ENCODE measurements around the gene DHRS7C.

Gene DHRS7C

DNA sequence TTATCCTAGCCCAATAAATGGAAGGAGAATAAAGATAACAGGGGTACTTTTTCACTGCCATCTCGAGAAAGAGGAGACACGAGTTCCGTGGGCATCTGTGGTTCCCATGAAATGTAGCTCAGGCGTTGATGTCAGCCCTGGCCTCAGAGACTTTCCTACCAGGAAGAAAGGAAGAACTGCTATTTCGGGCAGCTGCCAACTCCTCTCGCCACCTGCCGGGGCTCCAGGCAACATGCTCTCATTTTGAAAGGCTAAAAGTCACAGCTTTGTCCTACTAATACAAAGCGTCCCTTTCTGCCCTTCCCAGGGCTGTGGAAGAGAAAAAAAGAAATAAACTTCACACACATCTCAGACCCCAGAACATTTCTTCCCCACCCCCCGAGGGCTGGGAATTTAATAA is 65.8 kb downstream of the DHRS7C start (continued):
- TF ChIP-seq ZNF565 (CRISPR knock-in tag; conservative IDR thresholded peaks at IDR 0.05; ENCODE audit: low read depth): no peak
- no peak for TF ChIP-seq ZNF70 (CRISPR knock-in tag; IDR thresholded peaks at IDR 0.05)
- TF ChIP-seq ZFP30 (CRISPR knock-in tag; IDR thresholded peaks at IDR 0.05): no peak
- TF ChIP-seq, protein P1, sequence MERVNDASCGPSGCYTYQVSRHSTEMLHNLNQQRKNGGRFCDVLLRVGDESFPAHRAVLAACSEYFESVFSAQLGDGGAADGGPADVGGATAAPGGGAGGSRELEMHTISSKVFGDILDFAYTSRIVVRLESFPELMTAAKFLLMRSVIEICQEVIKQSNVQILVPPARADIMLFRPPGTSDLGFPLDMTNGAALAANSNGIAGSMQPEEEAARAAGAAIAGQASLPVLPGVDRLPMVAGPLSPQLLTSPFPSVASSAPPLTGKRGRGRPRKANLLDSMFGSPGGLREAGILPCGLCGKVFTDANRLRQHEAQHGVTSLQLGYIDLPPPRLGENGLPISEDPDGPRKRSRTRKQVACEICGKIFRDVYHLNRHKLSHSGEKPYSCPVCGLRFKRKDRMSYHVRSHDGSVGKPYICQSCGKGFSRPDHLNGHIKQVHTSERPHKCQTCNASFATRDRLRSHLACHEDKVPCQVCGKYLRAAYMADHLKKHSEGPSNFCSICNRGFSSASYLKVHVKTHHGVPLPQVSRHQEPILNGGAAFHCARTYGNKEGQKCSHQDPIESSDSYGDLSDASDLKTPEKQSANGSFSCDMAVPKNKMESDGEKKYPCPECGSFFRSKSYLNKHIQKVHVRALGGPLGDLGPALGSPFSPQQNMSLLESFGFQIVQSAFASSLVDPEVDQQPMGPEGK (CRISPR knock-in tag; IDR thresholded peaks at IDR 0.05; ENCODE audit: borderline replicate concordance): no peak

All from SK-N-SH treated with all-trans-retinoic acid at 6 μM for 48 hours (cell line).